Lung microvascular endothelial cell (primary cell): ENCODE results near the gene HIBCH. TPM values are rescaled to one million over a fixed set of nuclear protein-coding genes. Genes with fewer than 3 reads are reported as not detected.
"Not testable (repeated sequence)": the region's sequence is repeated elsewhere in the genome, so short reads cannot be mapped to it uniquely, and the experiment has no call there.

ENCODE experiments used
- DNase-seq, 2 donors: peaks; one replicate each; pipeline versions ENCODE4 v3.0.0 to v3.0.0-alpha.2; 2010; ENCODE audit warnings: low read depth in 2 of 2
- total RNA-seq: library from RNA; depleted of rRNA; stranded (reverse); fragments of >200 nt; gene quantifications from 2 replicates; pipeline ENCODE4 v1.2.1, GENCODE V29; 2014

Gene HIBCH
- total RNA-seq, 1 donor from 2014 or later: 13.9 TPM

GRCh38 chr2:190157613-190158528, 161.8 kb downstream of the HIBCH start:
- not testable (repeated sequence) for DNase-seq

DNA sequence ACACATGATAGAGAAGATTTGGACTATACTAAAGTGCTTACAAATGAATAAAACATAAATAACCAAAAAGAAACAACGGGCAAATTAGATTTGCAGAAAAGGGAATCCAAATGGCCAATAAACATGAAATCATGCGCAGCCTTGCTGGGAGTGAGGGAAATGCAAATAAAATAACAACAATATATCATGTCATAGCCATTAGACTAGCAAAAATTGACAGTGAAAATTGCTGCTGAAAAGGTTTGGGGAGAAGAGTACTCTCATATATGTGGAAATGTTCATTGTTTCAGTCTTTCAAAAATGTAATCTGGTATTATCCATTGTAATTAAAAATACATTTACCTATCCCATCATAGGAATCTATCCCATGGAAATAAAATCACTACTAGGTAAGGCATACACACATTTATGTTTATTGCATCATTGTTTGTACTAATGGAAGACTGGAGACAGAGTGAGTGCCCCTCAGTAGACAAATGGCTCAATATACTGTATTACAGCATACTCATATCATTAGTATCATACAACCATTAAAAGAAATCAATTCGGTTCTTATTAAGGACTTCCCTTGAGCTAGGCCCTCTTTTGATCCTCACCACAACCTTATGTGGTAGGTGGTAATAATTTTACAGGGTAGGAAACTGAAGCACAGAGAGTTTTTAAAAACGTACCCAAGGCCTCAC, 163.0 kb downstream of the HIBCH start:
- DNase-seq: no peak

Other genes starting within 250 kb of the HIBCH start
- gene INPP1, start 23.8 kb upstream of the HIBCH start, total RNA-seq: 12.3 and 14.4 TPM in 2 replicates
- gene MFSD6, start 88.5 kb upstream of the HIBCH start, total RNA-seq: 3.0 and 5.2 TPM in 2 replicates
- 1.5 and 1.8 TPM in 2 replicates for gene NEMP2, start 214.9 kb upstream of the HIBCH start, total RNA-seq